Loucy (cell line): ENCODE measurements around the gene TRIM47.

Source experiments
- H2AFZ ChIP-seq: fragments of 200-600 bp; sonication (generic); 2 replicates; pipeline ENCODE4 v1.6.0; 2016; ENCODE audit warnings: antibody characterized with exemption, mild to moderate bottlenecking, low read length, moderate library complexity
- H3F3A ChIP-seq: fragments of 200-600 bp; 2 replicates; pipeline ENCODE4 v1.6.0; 2016; ENCODE audit warnings: antibody characterized with exemption, low read depth, mild to moderate bottlenecking
- H3K27me3 ChIP-seq: fragments of 200-600 bp; sonication (generic); 2 replicates; pipeline ENCODE4 v1.6.1; 2014; ENCODE audit warnings: low read length, mild to moderate bottlenecking; ENCODE audit not compliant: insufficient read depth, poor library complexity, severe bottlenecking
- H3K36me3 ChIP-seq: fragments of 200-600 bp; sonication (generic); 2 replicates; pipeline ENCODE4 v1.6.1; 2016; ENCODE audit warnings: low read length; ENCODE audit not compliant: insufficient read depth
- H3K4me1 ChIP-seq: fragments of 200-600 bp; sonication (generic); 2 replicates; pipeline ENCODE4 v1.5.1; 2014; ENCODE audit warnings: low read length, mild to moderate bottlenecking; ENCODE audit not compliant: insufficient read depth, poor library complexity, severe bottlenecking
- H3K4me2 ChIP-seq: fragments of 200-600 bp; sonication (generic); 2 replicates; pipeline ENCODE4 v1.6.0; 2014; ENCODE audit warnings: antibody characterized with exemption, low read length, low read depth, mild to moderate bottlenecking; ENCODE audit not compliant: poor library complexity, severe bottlenecking
- H3K4me3 ChIP-seq: fragments of 200-600 bp; sonication (generic); 2 replicates; pipeline ENCODE4 v1.5.1; 2014; ENCODE audit warnings: low read length, mild to moderate bottlenecking, mixed read lengths; ENCODE audit not compliant: poor library complexity, severe bottlenecking
- H3K79me2 ChIP-seq: fragments of 200-600 bp; sonication (generic); 2 replicates; pipeline ENCODE4 v1.6.1; 2014; ENCODE audit warnings: low read length; ENCODE audit not compliant: insufficient read depth
- H3K9ac ChIP-seq: fragments of 200-600 bp; sonication (generic); 2 replicates; pipeline ENCODE4 v1.6.0; 2014; ENCODE audit warnings: mild to moderate bottlenecking, low read depth, low read length, moderate library complexity; ENCODE audit not compliant: poor library complexity, severe bottlenecking
- H3K9me2 ChIP-seq: fragments of 200-600 bp; sonication (generic); replicated peaks from 2 replicates; pipeline ENCODE4 v1.6.1; 2016; ENCODE audit warnings: low read depth, low read length, mixed read lengths
- H3K9me3 ChIP-seq: fragments of 200-600 bp; sonication (generic); 2 replicates; pipeline ENCODE4 v1.6.1; 2014; ENCODE audit warnings: mild to moderate bottlenecking, antibody characterized with exemption, low read length, low read depth; ENCODE audit not compliant: insufficient read depth
- H4K20me1 ChIP-seq: fragments of 200-600 bp; sonication (generic); 2 replicates; pipeline ENCODE4 v1.6.0; 2014; ENCODE audit warnings: antibody characterized with exemption, low read length, mild to moderate bottlenecking; ENCODE audit not compliant: insufficient read depth, poor library complexity, severe bottlenecking
- CTCF ChIP-seq: fragments of 200-600 bp; sonication (generic); conservative IDR thresholded peaks from 2 replicates; pipeline ENCODE4 v1.5.1; 2014; ENCODE audit warnings: mild to moderate bottlenecking, antibody characterized with exemption, low read length
- EZH2phosphoT487 ChIP-seq: fragments of 200-600 bp; IDR thresholded peaks from 2 replicates; pipeline ENCODE4 v1.6.1; 2018; ENCODE audit warnings: antibody characterized with exemption, mild to moderate bottlenecking, moderate library complexity, borderline replicate concordance

TRIM47 gene

GRCh38 chr17:75878174-75878998 is at the start of gene TRIM47:
Gene TRIM47 (minus strand): TSS chr17:75878581. CDS start chr17:75878548, 33 bp downstream.
- Histone ChIP-seq H3K9ac (peak within 1 kb of the TSS; percentile 92), H3K4me3 (peak within 1 kb of the TSS; percentile 82), H4K20me1 (no peaks in the 10 kb centered on the region), H3K27me3 (no peaks in the 10 kb centered on the region), H3F3A (no peaks in the 10 kb centered on the region), H2AFZ (no peak within 1 kb of the TSS), H3K9me3 (no peaks in the 10 kb centered on the region), H3K4me1 (peaks cover 26% of the 10 kb centered on the region), H3K9me2 (no peaks in the 10 kb centered on the region), H3K79me2 (peaks cover 16% of the 10 kb centered on the region), H3K4me2 (peak within 1 kb of the TSS; percentile 94), H3K36me3 (no peaks in the 10 kb centered on the region)
- TF ChIP-seq CTCF = no peak
- no peak for TF ChIP-seq EZH2phosphoT487

- Histone ChIP-seq H4K20me1 (no peaks in the 10 kb centered on the region), H3K9me3 (no peaks in the 10 kb centered on the region), H2AFZ (peak overlapping the region; percentile 63), H3K9me2 (no peaks in the 10 kb centered on the region), H3K36me3 (no peaks in the 10 kb centered on the region), H3K4me2 (no peak overlapping the region), H3K4me1 (peaks cover 4% of the 10 kb centered on the region), H3F3A (no peaks in the 10 kb centered on the region), H3K27me3 (no peaks in the 10 kb centered on the region), H3K79me2 (no peaks in the 10 kb centered on the region), H3K4me3 (no peak overlapping the region), H3K9ac (peak overlapping the region; percentile 2)
- TF ChIP-seq CTCF = peak; percentile 65
- no peak for TF ChIP-seq EZH2phosphoT487
Observed at GRCh38 chr17:75927286-75927922, 49.0 kb upstream of the TRIM47 start.

GRCh38 chr17:75926456-75926855 is 48.1 kb upstream of the TRIM47 start:
- Histone ChIP-seq H3K36me3 (no peaks in the 10 kb centered on the region), H3K9me2 (no peaks in the 10 kb centered on the region), H3K9me3 (no peaks in the 10 kb centered on the region)

More at GRCh38 chr17:75926456-75926855, 48.1 kb upstream of the TRIM47 start:
- no peaks in the 10 kb centered on the region for H3K27me3 ChIP-seq
- H3K4me1 ChIP-seq = peaks cover 4% of the 10 kb centered on the region
- H2AFZ ChIP-seq = no peak overlapping the region
- no peak overlapping the region for H3K4me2 ChIP-seq
- TF ChIP-seq CTCF (no peak), EZH2phosphoT487 (no peak)
- no peak overlapping the region for H3K9ac ChIP-seq
- H3K4me3 ChIP-seq = no peak overlapping the region
- no peaks in the 10 kb centered on the region for H3F3A ChIP-seq
- H4K20me1 ChIP-seq = no peaks in the 10 kb centered on the region
- H3K79me2 ChIP-seq = no peaks in the 10 kb centered on the region
